Activated effector memory CD4-positive, alpha-beta T cell treated with Interleukin-2 at 50 U/mL for 16 hours (primary cell): Measurements from ENCODE around the gene FUS.
"Not testable (repeated sequence)": the region's sequence is repeated elsewhere in the genome, so short reads cannot be mapped to it uniquely, and the experiment has no call there.

Experiments used
- DNase-seq: peaks from one replicate; pipeline ENCODE4 v3.0.0-alpha.2; 2020

The FUS gene

DNA sequence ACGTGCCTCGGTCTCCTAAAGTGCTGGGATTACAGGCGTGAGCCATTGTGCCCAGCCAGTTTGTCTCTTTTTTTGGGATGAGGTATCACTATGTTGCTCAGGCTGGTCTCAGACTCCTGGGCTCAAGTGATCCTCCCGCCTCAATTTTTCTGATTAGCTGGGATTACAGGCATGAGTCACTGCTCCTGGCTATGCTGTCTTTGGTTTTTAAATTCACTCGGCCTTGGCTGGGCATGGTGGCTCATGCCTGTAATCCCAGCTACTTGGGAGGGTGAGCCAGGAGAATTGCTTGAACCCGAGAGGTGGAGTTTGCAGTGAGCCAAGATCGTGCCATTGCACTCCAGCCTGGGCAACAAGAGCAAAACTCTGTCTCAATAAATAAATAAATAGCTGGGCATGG is 35.5 kb upstream of the FUS start:
- not testable (repeated sequence) for DNase-seq

DNA sequence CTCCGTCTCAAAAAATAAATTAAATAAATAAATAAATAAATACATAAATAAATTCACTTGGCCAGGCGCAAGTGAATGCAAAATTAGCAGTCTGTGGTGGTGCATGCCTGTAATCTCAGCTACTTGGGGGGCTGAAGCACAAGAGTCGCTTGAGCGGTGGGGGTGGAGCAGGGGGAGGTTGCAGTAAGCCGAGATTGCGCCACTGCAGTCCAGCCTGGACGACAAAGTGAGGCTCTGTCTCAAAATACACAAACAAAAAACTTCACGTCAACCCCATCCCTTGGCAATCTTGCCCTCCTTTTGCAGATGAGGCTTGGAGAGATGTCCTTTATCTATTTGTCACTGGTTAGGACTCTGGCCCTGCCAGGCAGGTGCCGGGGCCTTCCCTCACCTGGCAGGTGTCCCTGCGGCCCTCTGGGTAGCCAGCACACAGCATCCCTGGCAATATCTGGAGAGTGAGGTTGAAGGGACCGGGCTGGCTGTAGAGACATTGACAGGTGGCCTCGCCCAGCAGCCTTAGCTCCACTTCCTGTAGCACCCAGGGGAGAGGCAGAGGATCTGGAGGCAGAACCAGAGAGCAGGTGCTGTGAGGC is 34.4 kb upstream of the FUS start:
- DNase-seq, result no peak

- no peak for DNase-seq
These were observed 32.4 kb upstream of the FUS start for GRCh38 chr16:31147574-31147973.

DNA sequence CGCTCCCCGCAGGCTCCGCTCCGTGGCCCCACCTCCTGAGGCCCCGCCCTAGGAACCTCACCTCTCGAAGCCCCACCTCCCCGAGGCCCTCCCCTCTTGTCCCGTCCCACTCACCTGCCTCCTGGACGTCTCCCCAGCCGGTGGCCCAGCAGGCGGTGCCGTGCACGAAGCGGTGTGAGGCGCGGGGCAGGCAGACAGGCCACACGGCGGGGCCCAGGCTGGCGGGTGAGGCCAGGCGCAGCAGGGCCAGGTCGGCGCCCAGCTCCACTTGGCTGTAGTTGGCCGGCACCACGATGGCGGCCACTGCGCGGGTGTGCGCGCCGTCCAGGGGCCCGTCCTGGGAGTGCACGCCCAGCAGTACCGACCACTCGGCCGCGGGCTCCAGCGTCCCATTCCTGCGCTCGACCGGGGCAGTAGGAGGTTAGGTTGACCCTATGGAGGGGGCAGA is 31.6 kb upstream of the FUS start:
- DNase-seq, result no peak

GRCh38 chr16:31148896-31149295 is 31.0 kb upstream of the FUS start:
- no peak for DNase-seq

- DNase-seq, result no peak
These were observed 30.6 kb upstream of the FUS start for GRCh38 chr16:31149332-31149731.

- DNase-seq, result no peak
These were observed 29.7 kb upstream of the FUS start, which contains the start of gene PRSS36 for GRCh38 chr16:31149894-31150890. TSS of gene PRSS36 (minus strand) at chr16:31150066. CDS start at chr16:31150035, 31 bp downstream.

GRCh38 chr16:31150976-31151375 is 29.0 kb upstream of the FUS start:
- not testable (repeated sequence) for DNase-seq

DNA sequence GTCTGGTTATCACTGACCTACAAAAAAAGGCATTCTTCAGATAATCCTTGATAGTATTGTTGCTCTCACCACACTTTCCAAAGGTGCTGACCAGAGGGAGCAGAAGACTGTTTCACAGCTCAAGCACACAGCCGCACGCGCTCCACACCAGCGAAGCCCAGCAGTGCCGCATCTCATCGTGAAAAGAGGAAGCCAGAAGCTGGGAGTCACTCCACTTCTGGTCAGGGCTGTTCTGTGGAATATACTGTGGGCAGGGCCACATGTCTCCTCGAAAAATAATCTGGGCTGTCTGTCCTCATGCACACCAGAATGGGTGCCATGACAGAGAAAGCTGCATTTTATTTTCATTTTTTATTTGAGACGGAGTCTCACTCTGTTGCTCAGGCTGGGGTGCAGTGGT is 22.8 kb upstream of the FUS start:
- DNase-seq, result no peak

- no peak for DNase-seq
These were observed 12.6 kb upstream of the FUS start for GRCh38 chr16:31167315-31167714.

GRCh38 chr16:31168848-31169247 is 11.1 kb upstream of the FUS start:
- DNase-seq, result no peak

- not testable (repeated sequence) for DNase-seq
These were observed 9.9 kb upstream of the FUS start for GRCh38 chr16:31170048-31170447.

DNA sequence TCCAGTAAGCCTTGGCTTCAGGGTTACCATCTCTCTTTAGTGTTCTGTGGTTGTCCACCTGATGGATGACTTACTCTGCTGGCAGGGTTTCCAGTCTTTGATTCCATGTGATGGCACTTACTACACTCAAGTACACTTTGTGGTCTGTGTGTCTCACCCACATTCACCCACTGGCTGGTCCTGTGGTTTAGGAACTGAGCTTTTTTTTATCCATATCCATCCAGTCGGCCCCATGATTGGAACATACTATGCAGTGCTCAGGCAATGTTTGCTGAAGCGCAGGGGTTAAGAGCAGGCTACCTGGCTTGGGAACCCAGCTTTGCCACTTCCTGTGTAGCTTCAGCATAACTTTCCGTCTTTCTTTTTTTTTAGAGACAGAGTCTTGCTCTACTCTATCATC is 2.8 kb upstream of the FUS start:
- peak; percentile 37 for DNase-seq

DNA sequence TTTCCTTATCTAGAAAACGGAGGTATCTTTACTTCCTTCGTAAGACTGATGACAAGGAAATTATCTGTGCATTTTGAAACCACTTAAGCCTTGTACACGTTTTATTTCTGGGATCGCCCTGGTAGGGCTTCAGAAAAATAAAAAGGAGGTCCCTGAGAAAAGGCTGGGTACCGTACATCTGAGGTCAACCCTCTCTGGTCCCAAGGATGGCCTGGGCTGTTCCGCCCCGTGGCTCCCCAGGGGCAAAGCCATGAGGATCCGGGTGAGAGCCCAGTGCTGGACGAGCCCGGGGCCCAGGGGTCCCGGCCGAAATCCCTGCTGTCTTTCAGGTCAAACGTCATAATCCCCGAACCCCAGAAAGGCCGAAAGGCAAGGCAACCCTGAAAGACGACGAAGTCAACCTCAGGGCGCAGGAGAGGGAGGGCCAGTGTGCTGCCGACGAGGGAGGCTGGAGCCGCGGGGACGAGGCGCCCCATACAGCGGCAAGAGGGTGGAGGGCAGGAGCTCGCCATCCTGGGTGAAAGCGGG is 656 bp upstream of the FUS start:
- no peak for DNase-seq

DNA sequence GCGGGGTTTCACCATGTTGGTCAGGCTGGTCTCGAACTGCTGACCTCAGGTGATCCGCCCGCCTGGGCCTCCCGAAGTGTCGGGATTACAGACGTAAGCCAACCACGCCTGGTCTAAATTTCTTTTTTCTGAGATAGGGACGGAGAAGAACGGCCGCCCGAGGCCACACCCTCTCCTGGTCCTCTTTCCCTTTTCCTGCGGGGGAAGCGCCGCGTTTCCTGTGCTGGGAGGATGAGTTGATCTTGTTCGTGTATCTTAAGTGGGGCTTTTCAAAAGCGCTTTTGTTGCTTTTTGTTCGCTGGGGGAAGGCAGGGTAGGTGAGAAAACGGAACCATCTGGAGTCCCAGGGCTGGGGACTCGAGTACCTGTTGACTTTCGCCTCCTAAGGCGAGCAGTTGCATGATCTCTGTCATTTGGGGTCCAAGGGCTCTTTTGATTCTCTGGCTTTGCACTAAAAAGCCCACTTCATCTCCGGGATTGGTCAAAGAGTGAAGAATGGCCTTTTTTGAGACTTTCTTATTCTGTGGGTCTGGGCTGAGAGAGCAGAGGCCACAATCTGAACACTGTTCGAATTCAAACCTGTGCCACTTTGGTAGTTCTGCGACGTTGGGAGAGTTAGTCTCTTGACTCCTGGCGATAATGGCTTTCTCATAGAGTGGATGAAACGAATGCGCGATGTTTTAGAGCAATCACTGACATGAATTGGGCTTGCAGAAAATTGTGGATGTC is 1.3 kb downstream of the FUS start:
- no peak for DNase-seq

- DNase-seq, result no peak
These were observed 2.5 kb downstream of the FUS start for GRCh38 chr16:31182391-31182790.

DNA sequence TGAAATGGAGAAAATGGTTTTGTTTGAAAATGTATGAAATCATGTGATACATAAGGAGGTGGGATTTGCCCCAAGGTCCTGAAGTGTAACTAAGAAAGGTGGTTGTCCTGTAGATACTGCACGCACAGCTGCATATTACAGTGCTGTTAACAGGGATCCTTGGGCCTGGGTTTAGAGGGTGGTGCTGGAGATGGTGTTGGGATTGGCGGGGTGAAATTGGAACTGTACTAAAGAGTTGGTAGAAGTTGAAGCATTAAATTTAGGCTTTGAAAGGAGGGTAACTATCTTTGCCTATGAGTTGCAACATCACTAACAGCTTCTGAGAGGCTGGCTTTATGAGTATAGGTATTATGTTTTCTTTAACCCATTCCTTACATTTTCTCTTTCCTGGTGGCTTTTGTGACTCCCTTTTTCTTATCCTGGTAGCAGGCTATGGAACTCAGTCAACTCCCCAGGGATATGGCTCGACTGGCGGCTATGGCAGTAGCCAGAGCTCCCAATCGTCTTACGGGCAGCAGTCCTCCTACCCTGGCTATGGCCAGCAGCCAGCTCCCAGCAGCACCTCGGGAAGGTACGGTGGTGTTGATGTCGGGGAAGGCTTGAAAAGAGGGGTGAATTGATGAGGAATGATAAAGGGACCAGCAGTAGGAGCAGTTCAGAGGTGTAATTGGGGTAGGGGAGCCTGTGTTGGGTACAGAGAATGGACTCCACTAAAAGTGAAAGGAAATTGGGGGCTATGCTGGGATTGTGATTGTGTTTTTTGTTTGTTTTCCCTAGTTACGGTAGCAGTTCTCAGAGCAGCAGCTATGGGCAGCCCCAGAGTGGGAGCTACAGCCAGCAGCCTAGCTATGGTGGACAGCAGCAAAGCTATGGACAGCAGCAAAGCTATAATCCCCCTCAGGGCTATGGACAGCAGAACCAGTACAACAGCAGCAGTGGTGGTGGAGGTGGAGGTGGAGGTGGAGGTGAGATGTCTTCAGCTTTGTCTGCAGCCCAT is 3.8 kb downstream of the FUS start:
- DNase-seq, result no peak

DNA sequence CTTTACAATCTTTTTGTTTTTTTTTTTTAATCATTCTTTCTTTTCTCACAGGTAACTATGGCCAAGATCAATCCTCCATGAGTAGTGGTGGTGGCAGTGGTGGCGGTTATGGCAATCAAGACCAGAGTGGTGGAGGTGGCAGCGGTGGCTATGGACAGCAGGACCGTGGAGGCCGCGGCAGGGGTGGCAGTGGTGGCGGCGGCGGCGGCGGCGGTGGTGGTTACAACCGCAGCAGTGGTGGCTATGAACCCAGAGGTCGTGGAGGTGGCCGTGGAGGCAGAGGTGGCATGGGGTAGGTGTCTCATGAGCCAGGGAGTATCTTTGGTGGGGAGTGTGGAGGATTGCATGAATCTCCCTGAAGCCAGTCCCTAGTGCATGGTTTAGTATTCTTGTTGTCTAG is 4.9 kb downstream of the FUS start:
- DNase-seq, result no peak

DNA sequence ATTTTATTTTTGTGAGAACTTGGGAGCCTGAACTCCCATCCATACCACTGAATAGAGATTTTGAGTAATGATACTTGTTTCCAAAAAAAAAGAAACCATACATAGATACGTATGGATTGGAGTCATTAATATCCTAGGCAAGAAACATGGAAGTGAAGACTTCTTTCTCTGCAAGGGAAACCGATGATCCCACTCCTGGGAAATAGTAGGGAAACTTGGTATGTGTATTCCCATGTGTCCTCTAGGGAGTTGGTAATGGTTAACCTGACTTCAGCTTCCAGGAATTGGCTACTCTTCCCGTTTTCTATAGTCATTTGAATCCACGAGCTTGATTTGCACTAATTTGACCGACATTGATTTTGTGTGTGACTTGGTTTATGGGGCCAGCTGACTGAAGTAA is 5.4 kb downstream of the FUS start:
- no peak for DNase-seq

GRCh38 chr16:31186176-31186575 is 6.2 kb downstream of the FUS start:
- DNase-seq, result no peak

GRCh38 chr16:31186930-31187807 is 7.2 kb downstream of the FUS start:
- DNase-seq, result no peak
